CD8-positive, alpha-beta memory T cell (primary cell): ENCODE results near the gene KATNAL2. TPM values are rescaled to one million over a fixed set of nuclear protein-coding genes. Genes with fewer than 3 reads are reported as not detected.

Experiments
- CTCF ChIA-PET: fragments of 350-600 bp; sonication (Branson Sonifier 250); formaldehyde crosslinking; loops from one replicate; lab custom pipeline; 2021; ENCODE audit warnings: antibody characterized with exemption; lab: Charles Lee
- POLR2A ChIA-PET: fragments of 350-600 bp; sonication (Branson Sonifier 250); formaldehyde crosslinking; loops from one replicate; lab custom pipeline; 2021; ENCODE audit warnings: antibody characterized with exemption; lab: Charles Lee
- DNase-seq, 5 donors: peaks; one replicate each; pipeline versions ENCODE4 v3.0.0 to v3.0.0-alpha.2; 2020 to 2022; ENCODE audit warnings: mixed read lengths in 1 of 5
- H3K27ac ChIP-seq: one replicate; pipeline ENCODE4 v1.7.0; 2013; ENCODE audit warnings: low read depth, mild to moderate bottlenecking, low read length, moderate library complexity
- H3K27me3 ChIP-seq: 2 replicates; pipeline ENCODE4 v1.7.0; 2013; ENCODE audit warnings: low read length, mild to moderate bottlenecking; ENCODE audit not compliant: insufficient read depth, poor library complexity, severe bottlenecking
- H3K36me3 ChIP-seq: 2 replicates; pipeline ENCODE4 v1.7.0; 2013; ENCODE audit warnings: mild to moderate bottlenecking, low read length, moderate library complexity; ENCODE audit not compliant: insufficient read depth
- H3K4me1 ChIP-seq: 2 replicates; pipeline ENCODE4 v1.7.0; 2013; ENCODE audit warnings: mild to moderate bottlenecking, low read length, moderate library complexity; ENCODE audit not compliant: insufficient read depth
- H3K4me3 ChIP-seq: 2 replicates; pipeline ENCODE4 v1.7.0; 2013; ENCODE audit warnings: mild to moderate bottlenecking, low read length
- H3K9me3 ChIP-seq: 2 replicates; pipeline ENCODE4 v1.7.0; 2013; ENCODE audit warnings: mild to moderate bottlenecking, low read length
- H3K27ac Mint-ChIP-seq, 8 donors: one replicate each; pipeline ENCODE4 v1.8.0; 2020 to 2021; ENCODE audit warnings: mixed read lengths in 8 of 8, mild to moderate bottlenecking in 6 of 8, inconsistent platforms in 3 of 8, moderate library complexity in 3 of 8
- H3K27me3 Mint-ChIP-seq, 2 donors: one replicate each; pipeline ENCODE4 v1.8.0; 2020 to 2021; ENCODE audit warnings: mixed read lengths in 2 of 2, mild to moderate bottlenecking in 1 of 2, moderate library complexity in 1 of 2
- H3K36me3 Mint-ChIP-seq, 3 donors: one replicate each; pipeline ENCODE4 v1.8.0; 2020 to 2021; ENCODE audit warnings: mixed read lengths in 3 of 3, inconsistent platforms in 1 of 3, mild to moderate bottlenecking in 1 of 3
- H3K4me1 Mint-ChIP-seq, 3 donors: one replicate each; pipeline ENCODE4 v1.8.0; 2020 to 2021; ENCODE audit warnings: mixed read lengths in 3 of 3, inconsistent platforms in 1 of 3, mild to moderate bottlenecking in 1 of 3
- H3K4me3 Mint-ChIP-seq, 7 donors: one replicate each; pipeline ENCODE4 v1.8.0; 2020 to 2021; ENCODE audit warnings: mixed read lengths in 7 of 7, mild to moderate bottlenecking in 6 of 7, moderate library complexity in 4 of 7, inconsistent platforms in 2 of 7
- H3K9me3 Mint-ChIP-seq, 5 donors: one replicate each; pipeline ENCODE4 v1.8.0; 2020 to 2022; ENCODE audit warnings: mixed read lengths in 5 of 5, mild to moderate bottlenecking in 3 of 5, moderate library complexity in 2 of 5, inconsistent platforms in 1 of 5
- polyA plus RNA-seq: library from polyadenylated mRNA; unstranded; fragments of 300-500 nt; fragmentation: Illumina TruSeq; gene quantifications from one replicate; pipeline ENCODE4 v1.2.3, GENCODE V29; 2021
- total RNA-seq, 2 experiments: library from RNA; stranded (reverse); gene quantifications; one replicate each; pipeline ENCODE4 v1.2.3, GENCODE V29; 2021

The KATNAL2 gene
- total and polyA plus RNA-seq, 3 experiments from 2014 or later, result 0.54 to 0.98 (median 0.82) TPM

DNA sequence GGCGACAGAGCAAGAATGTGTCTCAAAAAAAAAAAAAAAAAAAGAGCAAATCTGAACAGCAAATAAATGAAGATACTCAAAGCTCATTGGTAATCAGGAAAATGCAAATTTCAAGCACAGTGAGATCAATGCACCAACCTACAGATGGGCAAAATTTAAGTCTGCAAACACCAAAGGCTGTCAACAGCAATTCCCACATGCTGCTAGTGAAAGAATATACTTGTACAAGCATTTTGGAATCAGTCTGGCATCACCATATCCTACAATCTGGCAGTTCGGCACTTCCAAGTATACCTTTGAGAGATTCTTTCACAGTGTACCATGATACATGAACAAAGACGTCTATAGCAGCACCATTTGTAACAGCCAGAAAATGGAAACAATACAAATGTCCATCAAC lies 228.8 kb downstream of the KATNAL2 start:
- Mint-ChIP-seq H3K36me3 (peaks cover 0 to 9% (median 4%) of the 10 kb centered on the region in 3 donors), H3K27me3 (no peaks in the 10 kb centered on the region), H3K4me1 (peaks cover 50 to 83% (median 75%) of the 10 kb centered on the region in 3 donors), H3K27ac (peak overlapping the region in 1 of 8 donors; percentile 84), H3K9me3 (no peaks in the 10 kb centered on the region), H3K4me3 (peak overlapping the region in 1 of 7 donors; percentile 28)
- ChIA-PET POLR2A (no interaction called here), CTCF (no interaction called here)
- DNase-seq, result no peak
- Histone ChIP-seq H3K27ac (no peak overlapping the region), H3K36me3 (no peaks in the 10 kb centered on the region), H3K9me3 (no peaks in the 10 kb centered on the region), H3K27me3 (no peaks in the 10 kb centered on the region), H3K4me3 (no peak overlapping the region), H3K4me1 (peaks cover 21% of the 10 kb centered on the region)

DNA sequence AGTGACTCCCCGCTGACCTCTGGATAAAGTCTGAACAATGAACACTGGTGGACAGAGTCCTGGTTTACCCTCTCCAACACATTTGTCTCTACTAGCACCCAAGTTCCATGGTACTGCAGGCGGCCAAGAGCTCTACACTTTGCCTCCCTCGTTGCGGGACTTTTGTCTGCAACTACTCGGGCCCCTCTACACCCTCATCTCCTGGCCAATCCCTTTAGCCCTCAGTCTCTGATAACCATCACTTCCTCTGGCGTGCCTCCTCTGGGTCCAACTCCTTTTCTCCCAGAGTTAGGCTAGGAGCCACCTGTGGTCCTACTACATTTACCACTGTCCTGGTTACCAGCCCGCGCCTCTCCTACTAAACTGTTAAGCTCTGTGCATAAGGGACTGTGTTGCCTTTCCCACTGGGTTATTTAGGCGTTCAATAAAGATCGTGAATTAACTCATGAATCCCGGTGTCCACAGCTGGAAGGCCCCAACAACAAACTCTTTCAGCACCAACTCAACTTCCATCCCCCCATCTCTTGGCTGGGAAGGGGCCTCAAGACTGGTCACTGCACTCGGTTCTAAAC lies 232.1 kb downstream of the KATNAL2 start:
- Mint-ChIP-seq H3K27me3 (no peaks in the 10 kb centered on the region), H3K27ac (peak overlapping the region; percentile 90 to 100 (median 98)), H3K4me3 (peak overlapping the region; percentile 93 to 99 (median 97)), H3K4me1 (peaks cover 50 to 70% (median 65%) of the 10 kb centered on the region in 3 donors), H3K36me3 (peaks cover 0 to 18% (median 4%) of the 10 kb centered on the region in 3 donors), H3K9me3 (no peaks in the 10 kb centered on the region)
- no peak for DNase-seq
- Histone ChIP-seq H3K9me3 (no peaks in the 10 kb centered on the region), H3K27me3 (no peaks in the 10 kb centered on the region), H3K4me1 (peaks cover 29% of the 10 kb centered on the region), H3K27ac (peak overlapping the region; percentile 77), H3K36me3 (no peaks in the 10 kb centered on the region), H3K4me3 (peak overlapping the region; percentile 72)
- CTCF ChIA-PET, result interaction anchor here (1.5 to 2.1 kb wide), 2 partner anchors 30 to 55 kb away, joined by 4 to 8 read pairs; no protein-coding TSS in a partner anchor
- POLR2A ChIA-PET, result interaction anchor here (0.6 to 0.7 kb wide), 3 partner anchors 25 to 1053 kb away, joined by 3 to 5 read pairs (median 5); no protein-coding TSS in a partner anchor

DNA sequence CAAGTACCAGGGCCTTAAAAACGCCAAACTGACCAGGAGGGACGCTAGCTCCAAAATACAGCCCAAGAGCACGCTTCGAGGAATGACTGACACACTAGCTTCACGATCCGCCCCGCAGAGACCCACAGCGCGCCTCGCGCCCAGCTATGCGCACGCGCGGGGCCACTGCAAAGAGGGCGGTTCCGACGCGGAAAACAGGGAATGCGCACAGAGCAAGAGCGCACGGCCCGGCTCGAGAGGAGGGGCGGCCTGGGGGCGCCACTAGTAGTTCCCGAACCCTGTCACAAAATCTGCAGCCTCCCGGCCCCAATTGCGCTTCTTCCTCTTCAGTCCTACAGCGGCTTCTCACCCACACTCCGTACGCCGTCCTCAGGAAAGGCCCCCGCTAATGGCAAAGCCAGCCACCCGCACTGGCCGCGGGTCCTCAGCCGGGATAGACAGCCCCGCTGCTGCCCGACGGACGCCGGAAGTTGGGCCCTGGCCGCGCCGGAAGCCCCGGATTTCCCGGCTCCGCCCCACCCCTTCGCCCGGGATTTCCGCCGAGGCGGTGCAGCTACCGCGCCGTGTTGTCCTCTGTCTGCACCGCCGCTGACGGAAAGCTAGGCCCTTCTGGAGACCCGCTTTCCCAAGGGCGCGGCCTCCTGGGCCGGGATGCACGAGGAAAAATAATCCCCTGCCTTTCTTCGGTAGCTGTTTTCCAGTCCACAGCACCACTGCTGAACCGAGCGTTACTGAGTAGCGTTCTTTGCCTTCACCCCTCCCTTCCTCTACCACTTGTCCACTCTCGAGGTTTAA lies 232.8 kb downstream of the KATNAL2 start, which contains the start of gene HDHD2:
Gene HDHD2, minus strand, starts transcription at position 472 of the 795 bp plus-strand sequence. CDS start 14,061 bp downstream, outside the sequence.
- peak within 1 kb of the TSS; percentile 77 for H3K27ac ChIP-seq
- H3K27me3 Mint-ChIP-seq, result no peaks in the 10 kb centered on the region
- POLR2A ChIA-PET, result interaction anchor here (0.6 to 0.7 kb wide), 3 partner anchors 25 to 1054 kb away, joined by 3 to 5 read pairs (median 5); no protein-coding TSS in a partner anchor
- CTCF ChIA-PET, result interaction anchor here (0.9 to 2.1 kb wide), 5 partner anchors 22 to 54 kb away, joined by 3 to 8 read pairs (median 4); partner anchors contain the start of gene IER3IP1
- DNase-seq, result peak; percentile 65 to 77 (median 71)
- no peaks in the 10 kb centered on the region for H3K27me3 ChIP-seq
- peaks cover 45 to 63% (median 59%) of the 10 kb centered on the region in 3 donors for H3K4me1 Mint-ChIP-seq
- H3K4me1 ChIP-seq, result peaks cover 29% of the 10 kb centered on the region
- H3K36me3 ChIP-seq, result no peaks in the 10 kb centered on the region
- H3K4me3 Mint-ChIP-seq, result peak within 1 kb of the TSS; percentile 93 to 99 (median 97)
- H3K4me3 ChIP-seq, result peak within 1 kb of the TSS; percentile 72
- no peaks in the 10 kb centered on the region for H3K9me3 Mint-ChIP-seq
- peak within 1 kb of the TSS; percentile 90 to 100 (median 98) for H3K27ac Mint-ChIP-seq
- H3K36me3 Mint-ChIP-seq, result peaks cover 0 to 24% (median 3%) of the 10 kb centered on the region in 3 donors
- no peaks in the 10 kb centered on the region for H3K9me3 ChIP-seq

DNA sequence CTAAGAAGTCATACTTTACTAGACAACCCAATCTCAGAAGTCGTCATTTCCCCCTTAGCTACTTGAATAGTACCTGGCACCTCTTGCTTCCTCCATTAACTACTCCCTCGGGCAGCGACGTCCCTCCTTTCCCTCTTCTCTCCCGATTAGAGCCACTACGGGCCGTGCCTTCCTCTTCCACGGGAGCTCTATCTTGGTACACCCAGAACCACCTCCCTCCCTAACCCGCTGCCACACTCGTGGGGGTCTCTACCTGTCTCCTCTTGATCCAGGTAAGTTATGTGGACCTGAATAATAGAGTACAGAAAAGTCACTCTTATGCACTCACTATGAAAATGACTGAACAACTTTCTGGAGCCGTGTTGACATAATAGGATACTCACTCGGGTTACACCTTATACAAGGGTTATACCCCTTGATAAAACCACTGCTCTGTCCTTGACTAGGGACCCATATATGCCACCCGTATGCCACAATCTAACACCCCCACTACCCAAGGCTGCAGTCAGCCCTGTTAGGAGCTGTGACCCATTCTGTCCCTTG lies 233.5 kb downstream of the KATNAL2 start:
- no peak for DNase-seq
- Histone ChIP-seq H3K27ac (peak overlapping the region; percentile 77), H3K36me3 (no peaks in the 10 kb centered on the region), H3K9me3 (no peaks in the 10 kb centered on the region), H3K27me3 (no peaks in the 10 kb centered on the region), H3K4me1 (peaks cover 29% of the 10 kb centered on the region), H3K4me3 (peak overlapping the region; percentile 72)
- Mint-ChIP-seq H3K4me1 (peaks cover 39 to 56% (median 52%) of the 10 kb centered on the region in 3 donors), H3K36me3 (peaks cover 0 to 30% (median 3%) of the 10 kb centered on the region in 3 donors), H3K27ac (peak overlapping the region; percentile 90 to 100 (median 98)), H3K27me3 (no peaks in the 10 kb centered on the region), H3K4me3 (peak overlapping the region; percentile 93 to 99 (median 97)), H3K9me3 (no peaks in the 10 kb centered on the region)
- ChIA-PET POLR2A (no interaction called here), CTCF (interaction anchor here (0.9 to 2.1 kb wide), 5 partner anchors 21 to 53 kb away, joined by 3 to 8 read pairs (median 4); partner anchors contain the start of gene IER3IP1)

DNA sequence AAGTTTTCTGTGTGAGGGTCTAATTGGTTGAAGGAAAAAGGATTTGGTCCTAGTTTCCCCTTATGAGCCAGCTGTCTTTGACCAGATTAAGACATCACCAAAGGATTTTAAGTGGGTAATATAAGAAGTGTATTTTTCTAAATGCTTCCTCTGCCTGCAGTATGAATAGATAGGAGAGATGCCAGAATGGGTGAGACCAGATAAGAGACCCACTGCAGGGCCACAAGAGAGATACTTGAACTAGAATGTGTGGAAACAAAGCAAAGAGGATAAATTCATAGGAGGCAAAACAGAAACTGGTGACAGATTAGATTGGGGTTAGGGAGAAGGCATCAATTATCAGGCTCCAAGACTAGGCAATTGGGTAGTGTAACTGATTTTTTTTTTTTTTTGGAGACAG lies 234.0 kb downstream of the KATNAL2 start:
- Mint-ChIP-seq H3K27ac (peak overlapping the region; percentile 90 to 100 (median 98)), H3K4me3 (peak overlapping the region; percentile 93 to 99 (median 97)), H3K9me3 (no peaks in the 10 kb centered on the region), H3K4me1 (peaks cover 37 to 51% (median 48%) of the 10 kb centered on the region in 3 donors), H3K36me3 (peaks cover 0 to 34% (median 3%) of the 10 kb centered on the region in 3 donors), H3K27me3 (no peaks in the 10 kb centered on the region)
- Histone ChIP-seq H3K27ac (peak overlapping the region; percentile 77), H3K36me3 (no peaks in the 10 kb centered on the region), H3K4me3 (peak overlapping the region; percentile 72), H3K4me1 (peaks cover 29% of the 10 kb centered on the region), H3K9me3 (no peaks in the 10 kb centered on the region), H3K27me3 (no peaks in the 10 kb centered on the region)
- CTCF ChIA-PET, result interaction anchor here (0.9 to 1.3 kb wide), 3 partner anchors 21 to 25 kb away, joined by 3 to 4 read pairs (median 3); partner anchors contain the start of gene IER3IP1
- POLR2A ChIA-PET, result no interaction called here
- no peak for DNase-seq

Other genes with a start within 250 kb of the KATNAL2 start
- gene ST8SIA5, start 160.5 kb upstream of the KATNAL2 start, total RNA-seq, result not detected
- 0.23 TPM for gene ST8SIA5, start 160.5 kb upstream of the KATNAL2 start, polyA plus RNA-seq
- gene PIAS2, start 95 bp upstream of the KATNAL2 start, total RNA-seq, result 10 to 100 TPM; 25.1 to 25.8 TPM
- 18.6 TPM for gene PIAS2, start 95 bp upstream of the KATNAL2 start, polyA plus RNA-seq
- gene ELOA2, start 118.0 kb downstream of the KATNAL2 start, total RNA-seq, result not detected
- not detected for gene ELOA2, start 118.0 kb downstream of the KATNAL2 start, polyA plus RNA-seq
- gene HDHD2, start 232.9 kb downstream of the KATNAL2 start, total RNA-seq, result 10 to 100 TPM; 25.6 to 27.3 TPM
- 45.7 TPM for gene HDHD2, start 232.9 kb downstream of the KATNAL2 start, polyA plus RNA-seq